HFFc6 (cell line): ENCODE data around the gene RRAS2. TPM values are rescaled to one million over a fixed set of nuclear protein-coding genes. Genes with fewer than 3 reads are reported as not detected.
A peak's percentile ranks its signal among the peaks of the same experiment; 100 is the strongest.

Experiments
- DNase-seq: peaks from one replicate; pipeline ENCODE4 v3.0.0-alpha.2; 2018
- H3K27ac Mint-ChIP-seq: 2 replicates; pipeline ENCODE4 v1.8.0; 2020; ENCODE audit warnings: mild to moderate bottlenecking, mixed read lengths
- H3K27me3 Mint-ChIP-seq: 2 replicates; pipeline ENCODE4 v1.8.0; 2021; ENCODE audit warnings: mild to moderate bottlenecking, moderate library complexity, mixed read lengths; ENCODE audit not compliant: insufficient read depth
- H3K36me3 Mint-ChIP-seq: 2 replicates; pipeline ENCODE4 v1.8.0; 2021; ENCODE audit warnings: low read depth, mixed read lengths
- H3K4me1 Mint-ChIP-seq: 2 replicates; pipeline ENCODE4 v1.8.0; 2020; ENCODE audit warnings: low read depth, mixed read lengths
- H3K4me3 Mint-ChIP-seq: 2 replicates; pipeline ENCODE4 v1.8.0; 2020; ENCODE audit warnings: mild to moderate bottlenecking, moderate library complexity, mixed read lengths
- H3K9me3 Mint-ChIP-seq: 2 replicates; pipeline ENCODE4 v1.8.0; 2020; ENCODE audit warnings: mild to moderate bottlenecking, mixed read lengths
- total RNA-seq, 6 experiments: library from RNA; stranded (reverse); fragmentation: NEBNext Ultra II Directional; extraction: Animal tissue kit (Norgen Biotek cat#: 25700); gene quantifications; 2 replicates in 1 of 6; 3 replicates in 5 of 6; pipeline ENCODE4 v1.2.3, GENCODE V29; 2021
- TF ChIP-seq, protein P1 (sequence below): fragments of 200-600 bp; sonication (generic); IDR thresholded peaks from 2 replicates; pipeline ENCODE4 v1.5.0; 2021; ENCODE audit warnings: antibody characterized with exemption, mild to moderate bottlenecking

The RRAS2 gene
- total RNA-seq, 6 experiments from 2014 or later: 89.6 to 122 (median 103) TPM

DNA sequence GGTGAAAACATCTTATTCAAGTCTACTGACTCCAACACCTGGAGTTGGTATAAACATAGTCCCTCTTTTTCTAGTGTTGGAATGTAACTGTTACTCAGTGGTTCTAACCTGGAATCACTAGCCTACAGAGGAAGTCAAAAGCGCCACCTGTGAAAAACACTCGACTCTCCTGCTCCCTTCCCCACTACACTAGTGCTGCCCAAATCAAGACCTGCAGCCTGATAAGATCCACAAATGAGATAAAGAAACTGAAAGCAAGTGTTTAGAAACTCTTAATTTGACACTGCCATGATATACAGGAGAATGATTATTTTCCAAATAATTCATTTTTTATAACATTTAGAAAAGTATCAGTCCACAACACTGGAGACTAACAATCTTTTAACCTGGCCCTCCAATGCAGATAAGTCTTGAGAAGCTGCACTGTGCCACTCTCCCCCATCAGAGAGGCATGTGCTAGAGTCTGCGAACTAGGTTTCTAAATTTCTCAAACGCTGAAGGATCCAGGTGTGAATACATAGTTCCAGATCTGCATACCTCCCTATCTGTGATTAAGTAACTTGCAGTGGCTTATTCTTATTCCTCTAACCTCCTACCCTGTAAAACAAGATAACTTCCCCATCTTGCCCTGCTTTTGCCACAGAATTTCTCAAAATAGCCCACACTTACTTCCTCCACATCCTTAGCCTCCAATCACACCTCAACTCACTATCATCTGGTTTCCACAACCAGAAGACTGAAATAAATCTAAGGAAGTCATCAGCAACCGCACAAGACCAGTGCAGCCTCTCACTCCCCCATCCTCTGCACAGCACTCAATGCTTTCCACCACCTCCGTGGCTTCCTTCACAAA is 88.1 kb downstream of the RRAS2 start:
- Mint-ChIP-seq H3K4me1 (peaks cover 25% of the 10 kb centered on the region), H3K27ac (peak overlapping the region; percentile 64)

DNA sequence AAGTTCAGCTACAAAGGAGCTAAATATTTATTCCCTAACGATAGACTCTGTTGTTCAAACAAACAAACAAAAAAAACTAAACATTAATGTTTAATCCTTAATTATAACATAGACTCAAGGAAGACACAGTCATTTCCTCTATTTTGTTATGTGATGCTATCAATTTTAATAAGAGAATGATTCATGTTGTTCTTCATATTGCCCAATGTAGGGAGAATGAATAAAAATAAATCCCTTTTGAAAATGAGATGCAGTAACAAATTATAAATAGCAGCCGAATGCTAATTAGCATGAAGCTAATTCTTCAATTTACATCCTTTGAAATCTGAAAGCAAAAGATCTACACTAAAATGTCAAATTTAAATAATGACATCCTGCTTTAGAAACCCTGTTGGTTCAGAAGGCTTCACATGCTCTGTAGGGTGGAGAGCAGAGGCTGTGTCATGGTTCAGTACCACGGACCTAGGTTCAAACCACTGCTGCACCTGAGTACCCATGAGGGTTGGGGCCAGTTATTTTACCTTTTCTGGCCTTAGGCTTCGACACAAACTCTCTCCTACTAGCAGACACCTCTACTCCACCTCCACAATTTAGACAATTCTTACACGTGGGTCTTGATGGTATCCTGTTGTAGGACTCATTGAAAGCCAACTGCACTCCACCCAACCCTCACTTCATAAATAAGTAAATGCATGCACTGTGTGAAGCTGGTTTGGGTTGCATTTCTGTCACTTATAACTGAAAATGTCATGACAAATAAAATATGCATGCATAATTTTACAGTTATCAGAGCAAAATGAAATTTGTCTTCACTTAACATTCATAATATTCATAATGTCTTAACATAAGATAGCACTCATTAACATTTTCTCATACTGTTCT is 89.0 kb downstream of the RRAS2 start:
- no peak for DNase-seq
- TF ChIP-seq, protein P1, sequence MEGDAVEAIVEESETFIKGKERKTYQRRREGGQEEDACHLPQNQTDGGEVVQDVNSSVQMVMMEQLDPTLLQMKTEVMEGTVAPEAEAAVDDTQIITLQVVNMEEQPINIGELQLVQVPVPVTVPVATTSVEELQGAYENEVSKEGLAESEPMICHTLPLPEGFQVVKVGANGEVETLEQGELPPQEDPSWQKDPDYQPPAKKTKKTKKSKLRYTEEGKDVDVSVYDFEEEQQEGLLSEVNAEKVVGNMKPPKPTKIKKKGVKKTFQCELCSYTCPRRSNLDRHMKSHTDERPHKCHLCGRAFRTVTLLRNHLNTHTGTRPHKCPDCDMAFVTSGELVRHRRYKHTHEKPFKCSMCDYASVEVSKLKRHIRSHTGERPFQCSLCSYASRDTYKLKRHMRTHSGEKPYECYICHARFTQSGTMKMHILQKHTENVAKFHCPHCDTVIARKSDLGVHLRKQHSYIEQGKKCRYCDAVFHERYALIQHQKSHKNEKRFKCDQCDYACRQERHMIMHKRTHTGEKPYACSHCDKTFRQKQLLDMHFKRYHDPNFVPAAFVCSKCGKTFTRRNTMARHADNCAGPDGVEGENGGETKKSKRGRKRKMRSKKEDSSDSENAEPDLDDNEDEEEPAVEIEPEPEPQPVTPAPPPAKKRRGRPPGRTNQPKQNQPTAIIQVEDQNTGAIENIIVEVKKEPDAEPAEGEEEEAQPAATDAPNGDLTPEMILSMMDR: no peak
- Mint-ChIP-seq H3K4me1 (peaks cover 17% of the 10 kb centered on the region), H3K4me3 (no peak overlapping the region), H3K27ac (no peak overlapping the region; the same call in 1 of the 2 replicates), H3K9me3 (peaks cover 5% of the 10 kb centered on the region), H3K36me3 (peaks cover 56% of the 10 kb centered on the region), H3K27me3 (peaks cover 15% of the 10 kb centered on the region)

More for the DNA sequence above, 88.1 kb downstream of the RRAS2 start:
- Mint-ChIP-seq H3K36me3 (peaks cover 56% of the 10 kb centered on the region), H3K9me3 (peaks cover 15% of the 10 kb centered on the region), H3K27me3 (peaks cover 19% of the 10 kb centered on the region), H3K4me3 (peak overlapping the region; percentile 12; the same call in 1 of the 2 replicates)
- TF ChIP-seq, protein P1: no peak
- DNase-seq: no peak

DNA sequence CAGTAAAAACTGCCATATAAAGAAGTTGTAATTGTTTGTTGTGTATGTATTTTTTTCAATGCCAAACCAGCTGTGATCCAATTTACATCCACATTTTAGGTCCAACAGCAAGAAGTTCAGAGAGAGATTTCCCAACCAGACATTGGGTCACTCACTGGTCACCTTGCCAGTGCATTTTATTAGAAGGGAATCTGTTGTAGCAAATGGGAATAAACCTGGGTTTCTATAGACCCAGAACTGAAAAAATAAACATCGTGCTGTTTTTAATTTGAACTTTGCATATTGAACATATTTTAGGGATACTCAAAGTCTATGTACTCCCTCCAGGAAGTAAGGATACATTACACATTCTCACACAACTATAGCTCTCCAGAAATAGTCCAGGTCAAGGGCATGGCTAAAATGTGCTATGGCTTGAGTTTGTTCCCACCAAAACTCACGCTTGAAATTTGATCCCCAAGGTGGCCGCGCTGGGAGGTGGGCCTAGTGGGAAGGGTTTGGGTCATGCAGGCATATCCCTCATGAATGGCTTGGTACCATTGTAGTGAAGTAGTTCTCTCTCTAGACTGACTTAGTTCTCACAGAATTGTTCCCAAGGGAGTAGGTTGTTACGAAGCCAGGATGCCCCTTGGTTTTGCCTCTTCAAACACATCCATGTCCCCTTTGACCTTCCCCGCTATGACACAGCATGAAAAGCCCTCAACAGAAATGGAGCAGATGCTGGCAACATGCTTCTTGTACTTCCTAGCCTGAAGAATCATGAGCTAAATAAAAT is 90.9 kb downstream of the RRAS2 start:
- TF ChIP-seq, protein P1: no peak
- Mint-ChIP-seq H3K27me3 (peaks cover 14% of the 10 kb centered on the region), H3K9me3 (no peaks in the 10 kb centered on the region), H3K36me3 (peaks cover 50% of the 10 kb centered on the region), H3K4me3 (no peak overlapping the region), H3K27ac (no peak overlapping the region), H3K4me1 (peaks cover 10% of the 10 kb centered on the region; the same call in 1 of the 2 replicates)
- no peak for DNase-seq

DNA sequence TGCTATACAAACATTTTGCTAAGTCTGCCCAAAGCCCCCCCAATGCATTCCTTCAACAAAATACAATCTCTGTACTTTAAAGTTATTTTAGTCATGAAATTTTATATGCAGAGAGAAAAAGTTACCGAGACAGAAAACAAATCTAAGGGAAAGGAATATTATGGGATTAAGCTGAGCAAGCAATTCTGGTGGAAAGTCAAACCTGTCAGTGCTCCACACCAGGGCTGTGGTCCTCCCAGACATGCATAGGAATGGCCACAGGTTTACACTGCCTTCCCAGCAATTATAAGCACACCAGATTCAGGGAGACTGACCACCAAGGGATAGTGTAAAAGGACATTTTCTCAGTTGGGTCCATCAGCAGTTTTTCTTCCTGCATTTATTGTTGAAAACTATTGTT is 92.4 kb downstream of the RRAS2 start:
- no peak overlapping the region; the same call in 1 of the 2 replicates for H3K4me3 Mint-ChIP-seq
- H3K36me3 Mint-ChIP-seq: peaks cover 56% of the 10 kb centered on the region
- DNase-seq: no peak
- H3K27ac Mint-ChIP-seq: no peak overlapping the region
- H3K4me1 Mint-ChIP-seq: peaks cover 8% of the 10 kb centered on the region; the same call in 1 of the 2 replicates
- TF ChIP-seq, protein P1: no peak
- H3K9me3 Mint-ChIP-seq: no peaks in the 10 kb centered on the region
- H3K27me3 Mint-ChIP-seq: peaks cover 13% of the 10 kb centered on the region

DNA sequence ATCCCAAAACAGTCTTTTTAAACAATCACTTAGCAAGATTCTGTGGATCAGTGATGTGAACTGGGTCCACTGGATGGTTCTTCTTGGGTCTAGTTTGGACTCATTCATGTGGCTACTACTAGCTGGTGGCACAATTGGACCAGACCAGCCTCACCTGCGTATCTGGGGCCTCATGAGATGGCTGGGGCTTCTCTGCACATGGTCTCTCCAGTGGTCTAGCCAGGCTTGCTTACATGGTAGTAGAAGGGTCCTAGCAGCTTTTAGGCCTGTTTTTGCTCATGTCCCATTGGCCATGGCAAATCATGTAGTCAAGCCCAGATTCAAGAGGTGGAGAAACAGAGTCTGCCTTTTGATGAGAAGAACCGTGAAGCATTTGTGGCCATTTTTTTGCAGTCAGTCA is 94.0 kb downstream of the RRAS2 start:
- Mint-ChIP-seq H3K4me1 (no peaks in the 10 kb centered on the region), H3K9me3 (no peaks in the 10 kb centered on the region), H3K27ac (no peak overlapping the region), H3K4me3 (no peak overlapping the region), H3K36me3 (peaks cover 49% of the 10 kb centered on the region), H3K27me3 (peaks cover 15% of the 10 kb centered on the region)
- TF ChIP-seq, protein P1: no peak
- no peak for DNase-seq
